Measurements from ENCODE around the gene PPP1R1B. TPM values are rescaled to one million over a fixed set of nuclear protein-coding genes. Genes with fewer than 3 reads are reported as not detected.
A peak's percentile ranks its signal among the peaks of the same experiment; 100 is the strongest.

PPP1R1B gene
- total and polyA plus RNA-seq, 9 of the 15 experiments (the other 6 are each of a cell fraction or from before 2014, with no cell fraction given): 0.07 to 0.18 (median 0.10) TPM; not detected in 4

DNA sequence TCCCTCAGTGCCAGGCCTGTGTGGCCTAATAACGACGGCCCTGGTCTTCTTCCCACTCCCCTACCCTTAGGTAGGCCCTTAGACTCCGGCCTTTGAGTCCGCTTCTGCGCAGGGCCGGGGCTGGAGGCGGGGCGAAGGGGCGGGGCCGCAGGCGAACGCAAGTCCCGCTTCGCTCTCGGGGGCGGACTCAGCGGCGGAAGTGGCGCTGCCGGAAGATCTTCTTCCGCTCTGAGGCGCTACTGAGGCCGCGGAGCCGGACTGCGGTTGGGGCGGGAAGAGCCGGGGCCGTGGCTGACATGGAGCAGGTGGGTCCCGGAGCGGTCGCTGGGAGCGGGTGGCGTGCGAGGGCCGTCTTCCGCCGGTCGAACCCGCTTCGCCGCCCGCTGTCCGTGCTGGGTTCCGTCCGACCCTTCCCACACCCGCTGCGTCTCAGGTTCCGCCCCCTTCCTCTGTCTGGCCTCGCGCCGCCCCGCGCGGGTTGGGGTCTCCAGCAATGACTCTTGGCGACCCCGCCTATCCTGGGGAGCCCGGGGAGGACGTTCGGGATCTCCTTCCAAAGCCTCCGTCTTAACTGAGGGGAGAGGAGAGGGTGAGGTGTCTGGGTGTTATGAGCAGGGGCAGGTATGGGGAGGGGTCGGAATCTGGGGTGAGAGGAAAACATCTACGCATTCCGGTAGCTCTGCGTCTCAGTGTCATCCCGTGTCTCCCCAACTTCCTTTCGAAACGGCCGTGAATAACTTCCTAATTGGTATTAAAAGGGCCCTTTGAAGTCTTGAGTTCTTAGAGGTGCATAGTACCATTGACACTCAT lies 10.4 kb downstream of the PPP1R1B start, which contains the start of gene STARD3 (continued):
- TF ChIP-seq, protein P1, sequence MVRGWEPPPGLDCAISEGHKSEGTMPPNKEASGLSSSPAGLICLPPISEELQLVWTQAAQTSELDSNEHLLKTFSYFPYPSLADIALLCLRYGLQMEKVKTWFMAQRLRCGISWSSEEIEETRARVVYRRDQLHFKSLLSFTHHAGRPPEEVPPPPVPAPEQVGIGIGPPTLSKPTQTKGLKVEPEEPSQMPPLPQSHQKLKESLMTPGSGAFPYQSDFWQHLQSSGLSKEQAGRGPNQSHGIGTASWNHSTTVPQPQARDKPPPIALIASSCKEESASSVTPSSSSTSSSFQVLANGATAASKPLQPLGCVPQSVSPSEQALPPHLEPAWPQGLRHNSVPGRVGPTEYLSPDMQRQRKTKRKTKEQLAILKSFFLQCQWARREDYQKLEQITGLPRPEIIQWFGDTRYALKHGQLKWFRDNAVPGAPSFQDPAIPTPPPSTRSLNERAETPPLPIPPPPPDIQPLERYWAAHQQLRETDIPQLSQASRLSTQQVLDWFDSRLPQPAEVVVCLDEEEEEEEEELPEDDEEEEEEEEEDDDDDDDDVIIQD (CRISPR knock-in tag; IDR thresholded peaks at IDR 0.05): no peak
- TF ChIP-seq SIN3B (IDR thresholded peaks at IDR 0.05; ENCODE audit: low read depth): peak; percentile 94
- TF ChIP-seq GABPB1 (CRISPR knock-in tag; IDR thresholded peaks at IDR 0.05): peak; percentile 95
- TF ChIP-seq, protein P2, sequence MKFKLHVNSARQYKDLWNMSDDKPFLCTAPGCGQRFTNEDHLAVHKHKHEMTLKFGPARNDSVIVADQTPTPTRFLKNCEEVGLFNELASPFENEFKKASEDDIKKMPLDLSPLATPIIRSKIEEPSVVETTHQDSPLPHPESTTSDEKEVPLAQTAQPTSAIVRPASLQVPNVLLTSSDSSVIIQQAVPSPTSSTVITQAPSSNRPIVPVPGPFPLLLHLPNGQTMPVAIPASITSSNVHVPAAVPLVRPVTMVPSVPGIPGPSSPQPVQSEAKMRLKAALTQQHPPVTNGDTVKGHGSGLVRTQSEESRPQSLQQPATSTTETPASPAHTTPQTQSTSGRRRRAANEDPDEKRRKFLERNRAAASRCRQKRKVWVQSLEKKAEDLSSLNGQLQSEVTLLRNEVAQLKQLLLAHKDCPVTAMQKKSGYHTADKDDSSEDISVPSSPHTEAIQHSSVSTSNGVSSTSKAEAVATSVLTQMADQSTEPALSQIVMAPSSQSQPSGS (CRISPR knock-in tag; IDR thresholded peaks at IDR 0.05): no peak
- peak; percentile 78 for TF ChIP-seq HNRNPLL (IDR thresholded peaks at IDR 0.05; ENCODE audit: low read depth, low read length, poor library complexity, severe bottlenecking)
- 0 out of 2 replicates have a peak, but pooled peaks have one; percentile 59 for TF ChIP-seq NR2C1 (IDR thresholded peaks at IDR 0.05)
- TF ChIP-seq NR2C1 (tag; IDR thresholded peaks at IDR 0.05): peak; percentile 55
- TF ChIP-seq EGR1 (conservative IDR thresholded peaks at IDR 0.05): peak; percentile 57
- TF ChIP-seq, protein P3, sequence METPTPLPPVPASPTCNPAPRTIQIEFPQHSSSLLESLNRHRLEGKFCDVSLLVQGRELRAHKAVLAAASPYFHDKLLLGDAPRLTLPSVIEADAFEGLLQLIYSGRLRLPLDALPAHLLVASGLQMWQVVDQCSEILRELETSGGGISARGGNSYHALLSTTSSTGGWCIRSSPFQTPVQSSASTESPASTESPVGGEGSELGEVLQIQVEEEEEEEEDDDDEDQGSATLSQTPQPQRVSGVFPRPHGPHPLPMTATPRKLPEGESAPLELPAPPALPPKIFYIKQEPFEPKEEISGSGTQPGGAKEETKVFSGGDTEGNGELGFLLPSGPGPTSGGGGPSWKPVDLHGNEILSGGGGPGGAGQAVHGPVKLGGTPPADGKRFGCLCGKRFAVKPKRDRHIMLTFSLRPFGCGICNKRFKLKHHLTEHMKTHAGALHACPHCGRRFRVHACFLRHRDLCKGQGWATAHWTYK (CRISPR knock-in tag; IDR thresholded peaks at IDR 0.05): peak; percentile 40; the same call in 1 of the 2 replicates
- peak; percentile 50 for TF ChIP-seq PCBP1 (IDR thresholded peaks at IDR 0.05; ENCODE audit: low read depth, low read length, poor library complexity, severe bottlenecking)
- peak; percentile 87 for TF ChIP-seq SUPT5H (IDR thresholded peaks at IDR 0.05)
- TF ChIP-seq ZNF707 (CRISPR knock-in tag; conservative IDR thresholded peaks at IDR 0.05): no peak
- no peak for TF ChIP-seq ZNF253 (CRISPR knock-in tag; conservative IDR thresholded peaks at IDR 0.05)
